ENCODE results near the gene TRIM29.

DNA sequence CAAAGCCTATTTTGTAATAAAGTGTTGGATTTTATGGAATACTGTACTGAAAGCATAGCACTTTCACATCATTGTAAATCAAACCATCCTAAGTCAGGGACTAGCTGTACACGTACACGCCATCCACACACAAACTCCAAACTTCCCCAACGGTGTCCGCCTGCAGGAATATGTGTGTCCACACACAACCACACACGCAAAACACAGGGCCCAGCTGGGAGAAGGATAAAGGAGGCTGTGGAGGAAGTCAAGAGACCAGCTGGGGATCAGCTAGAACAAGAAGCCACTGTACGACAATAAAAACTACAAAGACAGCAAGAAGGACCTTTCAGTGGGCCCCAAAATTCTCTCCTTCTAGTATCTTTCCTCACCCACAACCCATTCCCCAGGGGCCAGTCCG, 1.6 kb downstream of the TRIM29 start:
- TF ChIP-seq CTCF (IDR thresholded peaks at IDR 0.05) (no peak), POLR2A (IDR thresholded peaks at IDR 0.05) (no peak)
